SW 1271 (cell line): Measurements from ENCODE around the gene SRXN1.

ENCODE experiments used
- DNase-seq, 2 experiments: peaks; one replicate each; lab custom pipeline; 2025; lab: John Stamatoyannopoulos, UW

Gene SRXN1

DNA sequence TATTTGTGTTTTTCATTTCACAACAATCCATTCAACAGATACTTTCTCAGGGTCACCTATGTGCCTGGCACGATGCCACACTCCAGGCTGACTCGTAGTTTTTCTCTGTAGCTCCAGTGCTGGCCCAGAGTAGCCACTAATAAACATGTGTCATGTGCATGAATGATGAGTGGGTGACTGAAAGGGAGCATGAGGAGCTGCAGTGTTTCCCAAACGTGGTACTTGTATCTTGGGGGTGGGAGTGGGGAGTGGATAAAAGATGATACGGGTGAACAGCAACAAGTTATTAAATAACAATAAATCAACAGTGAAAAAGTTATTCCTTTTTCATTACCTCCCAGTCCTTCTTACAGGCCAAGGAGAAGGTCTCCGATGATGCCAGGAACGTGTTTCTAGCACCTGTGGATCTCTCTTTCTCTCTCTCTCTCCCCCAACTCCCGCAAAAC, 17.1 kb downstream of the SRXN1 start:
- no peak for DNase-seq

GRCh38 chr20:635028-635892, 17.7 kb downstream of the SRXN1 start:
- no peak for DNase-seq

DNA sequence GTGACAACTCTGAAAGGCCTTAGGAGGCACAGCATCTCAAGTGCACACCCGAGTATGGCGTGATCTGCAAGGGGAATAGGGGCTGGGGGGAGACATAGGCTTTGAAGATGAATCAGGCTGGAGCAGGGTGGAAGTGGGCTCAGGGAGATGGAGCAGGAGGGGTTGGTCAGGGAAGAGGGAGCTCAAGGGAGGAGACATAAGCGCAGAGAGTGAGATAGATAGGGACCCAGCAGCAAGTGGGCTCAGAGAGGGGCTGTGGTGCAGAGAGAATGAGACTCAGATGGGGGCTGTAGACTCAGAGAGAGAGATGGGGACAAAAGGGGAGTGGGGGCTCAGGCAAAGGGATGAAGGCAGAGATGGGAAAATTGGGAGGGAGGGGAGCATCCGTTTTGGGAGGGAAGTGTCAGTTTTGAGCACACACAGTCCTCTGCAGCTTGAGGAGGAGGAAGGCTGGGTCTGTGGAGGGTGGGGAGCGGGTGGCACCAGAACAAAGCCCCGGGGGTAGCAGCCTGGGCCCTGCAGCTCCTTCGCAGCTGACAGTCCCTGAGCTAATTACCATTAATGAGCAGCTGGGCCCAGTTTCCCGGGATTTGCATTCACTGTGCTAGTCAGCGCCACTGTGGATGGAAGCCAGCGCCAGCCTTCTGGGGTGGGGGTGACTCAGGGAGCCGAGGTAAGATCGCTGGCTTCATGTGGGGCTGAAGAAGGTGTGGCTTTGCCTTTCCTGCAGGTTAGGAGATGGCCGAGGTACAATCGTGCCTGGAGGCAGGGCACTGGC, 18.7 kb downstream of the SRXN1 start:
- DNase-seq: no peak

DNA sequence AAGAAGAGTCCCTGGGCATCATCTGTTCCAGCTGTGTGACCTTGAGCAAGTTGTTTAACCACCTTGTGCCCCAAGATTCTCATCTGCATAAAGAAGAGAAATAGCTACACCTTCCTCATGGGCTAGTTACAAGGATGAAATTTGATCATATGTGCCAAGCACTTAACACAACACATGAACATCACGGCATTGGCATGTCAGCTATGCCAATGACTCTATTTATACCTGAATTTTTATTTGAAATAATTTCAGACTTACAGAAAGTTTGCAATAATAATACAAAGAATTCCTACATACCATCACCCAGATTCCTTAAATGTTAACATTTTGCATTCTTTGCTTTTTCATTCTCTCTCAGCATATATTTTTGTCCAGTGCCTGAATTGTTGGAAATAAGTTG, 21.9 kb downstream of the SRXN1 start:
- no peak for DNase-seq

DNA sequence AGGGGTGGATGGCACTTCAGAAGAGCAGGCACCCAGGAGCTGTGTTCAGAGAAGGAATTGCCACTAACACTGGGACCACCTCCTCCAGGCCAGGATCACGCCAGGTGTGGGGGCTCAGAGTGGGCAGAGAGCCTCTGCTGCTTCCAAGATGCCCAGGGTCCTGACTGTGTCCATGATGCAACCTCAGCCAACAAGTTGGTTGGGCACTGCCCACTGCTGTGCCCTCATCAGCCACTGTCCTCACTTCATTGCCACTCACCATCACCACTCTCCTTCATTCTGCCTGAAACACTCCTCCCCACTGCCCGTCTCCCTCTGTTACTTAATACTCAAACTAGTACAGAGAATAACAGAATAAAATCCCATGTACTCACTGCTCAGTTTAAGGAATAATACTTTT, 26.4 kb downstream of the SRXN1 start:
- DNase-seq: no peak

DNA sequence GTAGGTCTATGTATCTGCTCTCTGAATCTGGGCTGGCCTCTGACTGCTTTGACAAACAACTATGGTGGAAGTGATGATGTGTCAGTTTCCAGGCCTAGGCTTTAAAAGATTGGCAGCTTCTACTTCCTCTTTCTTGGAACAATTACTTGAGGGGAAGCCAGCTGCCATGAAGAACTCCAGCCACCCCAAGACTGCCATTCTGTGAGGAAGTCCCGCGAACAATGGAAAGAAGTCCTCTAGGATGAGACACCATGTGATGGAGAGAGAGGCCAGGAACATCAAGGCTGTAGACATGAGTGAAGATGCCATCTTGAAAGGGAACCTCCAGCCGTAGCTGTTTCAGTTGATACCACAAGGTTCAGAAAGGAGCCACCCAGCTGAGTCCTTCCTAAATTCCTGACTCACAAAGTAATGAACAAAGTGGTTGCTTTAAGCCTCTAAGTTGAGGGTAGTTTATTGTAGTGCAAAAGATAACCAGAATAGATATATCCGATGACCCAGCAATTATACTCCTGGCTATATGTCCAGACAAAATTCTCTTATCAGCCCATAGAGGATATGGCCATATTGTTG, 27.6 kb downstream of the SRXN1 start:
- DNase-seq: no peak

- DNase-seq: no peak
These were observed 29.3 kb downstream of the SRXN1 start for GRCh38 chr20:623704-624103.

DNA sequence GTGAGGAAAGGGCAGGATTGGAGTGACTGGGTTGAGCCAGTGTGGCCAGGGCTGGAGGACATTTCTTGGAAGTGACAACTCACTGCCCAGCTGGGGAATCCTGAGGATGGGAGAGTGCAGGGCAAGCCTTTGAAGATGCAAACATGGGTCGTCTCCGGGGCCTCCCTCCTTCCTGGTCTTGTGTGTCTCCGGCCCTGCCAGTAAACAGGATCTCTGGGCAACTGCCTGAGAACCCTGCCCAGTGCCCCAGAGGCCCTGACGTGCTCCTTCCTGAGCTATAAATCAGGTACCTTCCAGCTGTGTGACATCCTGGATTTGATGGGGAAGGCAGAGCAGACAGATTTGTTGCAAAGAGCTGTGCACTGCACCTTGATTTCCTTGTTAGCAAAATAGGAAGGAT, 30.0 kb downstream of the SRXN1 start:
- no peak for DNase-seq

- no peak for DNase-seq
These were observed 30.8 kb downstream of the SRXN1 start for GRCh38 chr20:622161-622560.

DNA sequence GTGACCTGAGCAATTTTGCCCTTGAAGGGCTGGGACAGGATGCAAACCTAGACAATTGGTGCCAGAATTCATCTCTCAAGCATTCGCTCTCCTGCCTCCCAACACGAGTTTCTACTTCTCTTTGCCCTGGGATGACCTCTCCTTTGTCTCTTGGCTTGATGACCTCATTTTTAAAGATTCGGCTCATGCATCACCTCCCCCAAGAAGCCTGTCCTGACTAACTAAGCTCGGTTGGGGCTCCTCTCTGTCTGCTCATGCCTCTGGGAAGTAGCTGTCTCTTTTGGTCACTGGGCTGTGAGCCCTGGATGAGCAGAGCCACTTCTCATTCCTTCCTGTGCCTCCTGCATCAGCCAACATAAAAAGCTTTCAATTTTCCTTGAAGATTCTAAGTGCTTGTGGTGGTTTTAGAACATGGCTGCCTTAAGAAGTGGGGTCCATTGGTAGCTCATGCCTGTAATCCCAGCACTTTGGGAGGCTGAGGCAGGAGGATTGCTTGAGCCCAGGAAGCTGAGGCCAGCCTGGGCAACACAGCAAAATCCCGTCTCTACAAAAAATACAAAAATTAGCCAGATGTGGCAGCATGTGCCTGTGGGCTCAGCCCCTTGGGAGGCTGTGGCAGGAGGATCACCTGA, 31.8 kb downstream of the SRXN1 start:
- no peak for DNase-seq

DNA sequence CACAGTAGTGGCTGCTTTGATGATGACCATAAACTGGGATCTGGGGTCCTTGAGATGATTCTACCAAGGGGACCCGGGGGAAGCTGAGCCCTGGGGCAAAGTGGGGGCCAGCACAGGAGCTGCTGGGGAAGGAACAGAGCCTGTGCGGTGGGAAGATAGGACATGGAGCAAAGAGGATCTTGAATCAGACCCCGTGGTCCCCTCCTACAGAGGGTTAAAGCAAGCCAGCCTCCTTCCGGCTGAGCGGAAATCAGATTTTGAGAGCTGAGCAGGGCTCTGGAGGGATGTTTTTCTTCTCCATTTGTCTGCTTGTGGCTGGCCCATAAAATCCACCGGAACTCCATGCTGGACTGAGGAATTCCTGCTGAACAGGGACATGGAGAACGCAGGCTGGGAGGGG, 32.8 kb downstream of the SRXN1 start:
- no peak for DNase-seq

GRCh38 chr20:618980-619379, 34.0 kb downstream of the SRXN1 start:
- no peak for DNase-seq

- DNase-seq: no peak
These were observed 34.9 kb downstream of the SRXN1 start for GRCh38 chr20:617934-618690.

DNA sequence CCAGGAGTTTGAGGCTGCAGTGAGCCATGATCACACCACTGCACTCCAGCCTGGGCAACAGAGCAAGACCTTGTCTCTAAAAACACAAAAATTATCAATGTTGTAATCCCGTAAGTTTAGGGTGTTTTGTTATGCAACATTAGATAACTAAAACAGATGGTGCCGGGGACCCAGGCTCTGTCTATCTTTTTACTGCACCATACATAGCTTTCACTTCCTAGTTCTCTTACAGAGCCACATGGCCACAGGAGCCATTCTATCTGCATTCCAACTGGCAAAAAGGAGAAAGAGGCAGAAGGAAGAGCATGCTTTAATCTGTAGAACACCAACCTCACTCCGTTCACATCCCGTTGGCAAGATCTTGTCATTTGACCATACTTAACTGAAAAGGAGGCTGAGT, 37.5 kb downstream of the SRXN1 start:
- DNase-seq: no peak

DNA sequence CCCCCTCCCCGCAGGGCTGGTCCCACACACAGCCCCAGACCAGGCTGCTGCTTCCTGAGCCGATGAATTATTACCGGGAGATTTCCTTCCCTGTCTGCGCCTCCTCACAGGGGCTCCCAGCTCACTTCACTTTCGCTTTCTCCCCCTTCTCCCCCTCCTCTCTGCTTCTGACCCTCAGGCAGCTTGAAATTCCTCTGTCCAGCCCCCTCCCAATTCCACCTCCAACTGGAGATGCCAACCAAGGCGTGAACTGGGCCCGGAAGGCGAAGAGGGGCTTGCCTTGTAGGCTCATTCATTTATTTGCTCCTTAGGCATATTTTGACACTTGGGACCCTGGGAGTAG, 41.2 kb downstream of the SRXN1 start:
- DNase-seq: no peak

- DNase-seq: no peak
These were observed 41.8 kb downstream of the SRXN1 start for GRCh38 chr20:611047-611842.

DNA sequence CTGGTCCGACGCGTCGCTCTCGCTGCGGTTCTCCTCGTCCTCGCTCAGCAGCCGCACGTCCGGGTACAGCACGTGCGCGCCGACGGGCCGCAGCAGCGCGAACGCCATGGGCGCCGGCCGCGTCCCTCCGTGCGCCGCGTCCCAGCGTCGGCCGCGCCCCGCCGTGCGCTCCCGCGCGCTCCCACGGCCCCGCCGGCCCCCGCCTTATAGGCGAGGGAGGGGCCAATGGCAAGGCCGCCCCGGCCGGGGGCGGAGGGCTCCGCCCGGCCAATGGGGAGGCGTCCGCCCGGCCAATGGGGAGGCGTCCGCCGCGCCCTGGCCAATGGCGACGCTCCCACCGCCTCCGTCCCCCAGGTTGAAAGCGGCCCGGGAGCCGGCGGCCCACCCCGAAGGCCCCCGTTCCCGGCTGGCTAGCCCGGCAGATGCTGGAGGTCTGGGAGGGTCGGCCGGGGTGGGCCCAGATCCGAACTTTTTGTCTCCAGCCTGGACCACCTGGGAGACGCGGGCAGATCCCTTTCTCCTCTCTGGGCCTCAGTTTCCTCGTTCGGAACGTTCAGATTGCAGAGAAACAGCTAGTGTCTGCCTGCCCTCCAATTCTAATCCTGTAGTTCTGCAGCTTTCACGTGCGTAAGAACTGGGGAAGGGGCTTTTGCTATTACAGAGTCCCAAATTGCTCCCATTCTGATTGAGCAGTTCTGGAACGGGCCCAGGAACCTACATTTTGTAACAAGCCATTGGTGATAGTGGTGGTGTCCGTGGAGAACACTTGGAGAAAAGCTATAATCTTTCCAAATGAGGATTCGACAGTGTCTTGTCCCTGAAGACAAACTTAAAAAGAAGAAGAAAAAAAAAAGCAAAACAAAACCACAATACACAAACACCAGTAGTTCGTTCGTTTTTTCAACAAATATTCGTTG, 42.6 kb downstream of the SRXN1 start, which contains the start of gene TCF15:
Gene TCF15 (minus strand): TSS at position 180 of the 917 bp plus-strand sequence. CDS start 72 bp downstream, at position 108.
- DNase-seq: peak; percentile 52

DNA sequence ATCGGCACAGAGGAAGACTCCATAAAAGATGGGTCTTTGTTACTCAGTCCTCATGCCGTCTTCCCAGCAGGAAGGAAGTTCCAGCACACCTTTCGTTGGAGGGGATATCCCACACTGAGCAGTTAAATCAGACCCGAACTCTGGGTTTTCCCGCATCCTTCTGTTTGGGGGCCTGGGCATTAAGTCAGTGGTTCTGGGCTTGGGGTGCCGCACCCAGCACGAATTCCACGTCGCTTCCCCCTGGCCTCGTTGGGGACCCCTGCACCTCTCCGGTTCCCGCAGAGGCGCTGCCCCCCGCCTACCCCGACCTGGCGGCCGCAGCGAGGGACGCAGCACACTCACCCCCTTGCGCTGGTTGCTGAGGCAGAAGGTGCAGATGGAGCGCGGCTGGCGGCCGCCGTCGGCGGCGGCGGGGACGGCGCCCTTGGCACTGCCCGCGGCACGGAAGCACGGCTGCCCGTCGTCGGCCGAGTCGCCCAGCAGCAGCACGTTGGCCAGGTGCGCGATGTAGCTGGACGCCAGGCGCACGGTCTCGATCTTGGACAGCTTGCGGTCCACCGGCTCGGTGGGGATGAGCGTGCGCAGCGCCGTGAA, 43.5 kb downstream of the SRXN1 start:
- DNase-seq: no peak

GRCh38 chr20:608970-609369, 44.0 kb downstream of the SRXN1 start:
- no peak for DNase-seq
